ENCODE measurements around the gene MAPK6.
"Not testable (repeated sequence)": the region's sequence is repeated elsewhere in the genome, so short reads cannot be mapped to it uniquely, and the experiment has no call there.

The MAPK6 gene

GRCh38 chr15:52050416-52050815, 31.4 kb downstream of the MAPK6 start:
- no peak for DNase-seq

DNA sequence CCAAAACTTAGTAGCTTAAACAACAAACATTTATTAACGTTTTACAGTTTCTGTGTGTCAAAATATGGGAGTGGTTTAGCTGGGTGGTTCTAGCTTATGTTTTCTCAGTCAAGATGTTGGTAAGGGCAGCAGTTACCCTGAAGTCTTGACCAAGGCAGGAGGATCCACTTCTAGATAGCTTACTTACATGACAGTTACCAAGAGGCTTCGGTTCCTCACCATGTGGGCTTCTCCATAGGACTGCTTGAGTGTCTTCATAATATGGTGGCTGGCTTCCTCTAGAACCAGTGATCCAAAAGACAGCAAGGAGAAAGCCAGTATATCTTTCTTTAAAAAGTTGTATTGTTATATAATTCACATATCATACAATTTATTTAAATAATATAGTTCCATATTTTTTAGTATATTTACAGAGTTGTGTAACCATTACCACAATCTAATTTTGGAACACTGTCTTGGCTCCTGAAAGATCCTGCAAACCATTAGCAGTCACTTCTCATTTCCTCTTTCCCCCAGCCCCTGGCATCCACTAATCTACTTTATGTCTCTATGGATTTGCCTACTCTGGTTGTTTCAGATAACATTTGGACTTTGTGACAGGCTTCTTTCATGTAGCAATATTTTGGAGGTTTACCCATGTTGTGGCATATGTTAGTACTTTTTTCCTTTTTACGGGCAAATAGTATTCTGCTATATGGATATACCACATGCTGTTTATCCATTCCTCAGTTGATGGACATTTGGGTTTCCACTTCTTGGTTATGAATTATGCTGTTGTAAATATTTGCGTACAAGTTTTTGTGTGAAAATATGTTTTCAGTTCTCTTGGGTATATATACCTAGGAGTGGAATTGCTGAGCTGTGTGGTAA, 33.3 kb downstream of the MAPK6 start:
- no peak for DNase-seq

DNA sequence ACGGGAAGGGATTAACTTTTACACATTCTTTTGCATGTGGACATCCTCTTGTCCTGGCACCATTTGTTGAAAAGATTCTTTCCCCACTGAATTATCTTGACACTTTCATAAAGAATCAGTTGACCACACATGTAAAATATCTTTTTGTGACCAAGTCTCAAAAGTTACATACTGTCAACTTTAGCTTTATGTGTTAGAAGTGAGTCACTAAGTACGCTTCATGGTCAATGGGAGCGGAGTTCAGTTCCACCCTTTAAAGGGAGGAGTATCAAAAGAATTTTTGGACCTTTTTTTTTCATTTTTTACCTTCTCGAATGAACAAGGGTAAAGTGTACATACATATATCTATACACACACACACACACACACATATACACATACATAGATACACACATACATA, 35.4 kb downstream of the MAPK6 start:
- no peak for DNase-seq

- DNase-seq, result not testable (repeated sequence)
These were observed 35.8 kb downstream of the MAPK6 start for GRCh38 chr15:52054858-52055257.

DNA sequence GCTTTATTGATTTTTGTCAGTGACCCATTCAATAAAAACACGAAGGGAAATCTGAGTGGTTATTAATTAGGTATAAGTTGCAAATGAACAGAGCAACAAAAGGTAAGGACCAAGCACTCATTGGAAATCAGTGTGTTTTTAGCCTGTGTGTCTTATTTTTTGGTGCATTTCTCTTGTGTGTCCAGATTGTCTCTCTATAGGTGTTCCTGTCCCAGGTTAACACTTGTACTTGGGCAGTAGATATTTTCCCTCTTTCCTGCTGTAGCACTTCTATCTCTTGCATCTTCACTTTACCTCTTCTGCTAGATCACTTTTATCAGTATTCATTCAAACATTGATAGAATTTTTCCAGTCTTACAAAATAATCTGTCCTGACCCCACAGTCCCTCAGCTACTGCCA, 37.0 kb downstream of the MAPK6 start:
- DNase-seq, result no peak

GRCh38 chr15:52056496-52056895, 37.5 kb downstream of the MAPK6 start:
- no peak for DNase-seq

DNA sequence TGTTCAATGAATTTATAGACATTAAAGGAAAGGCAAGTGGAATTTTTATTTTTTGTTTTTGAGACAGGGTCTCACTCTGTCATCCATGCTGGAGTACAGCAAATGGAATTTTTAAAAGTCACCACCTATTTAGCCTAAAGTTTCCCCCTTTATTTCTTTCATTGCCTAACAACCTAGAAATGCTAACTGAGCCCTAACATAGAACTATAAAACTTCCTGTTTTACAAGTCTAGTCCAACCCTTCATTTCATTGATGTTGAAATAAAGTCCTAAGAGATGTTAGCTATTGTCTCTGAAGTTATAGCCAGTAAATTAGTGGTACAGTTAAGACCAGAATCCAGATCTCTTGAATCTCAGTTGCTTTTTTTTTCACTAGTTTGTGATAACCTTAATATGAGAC, 39.0 kb downstream of the MAPK6 start:
- no peak for DNase-seq

- DNase-seq, result no peak
These were observed 41.5 kb downstream of the MAPK6 start for GRCh38 chr15:52060501-52060900.

DNA sequence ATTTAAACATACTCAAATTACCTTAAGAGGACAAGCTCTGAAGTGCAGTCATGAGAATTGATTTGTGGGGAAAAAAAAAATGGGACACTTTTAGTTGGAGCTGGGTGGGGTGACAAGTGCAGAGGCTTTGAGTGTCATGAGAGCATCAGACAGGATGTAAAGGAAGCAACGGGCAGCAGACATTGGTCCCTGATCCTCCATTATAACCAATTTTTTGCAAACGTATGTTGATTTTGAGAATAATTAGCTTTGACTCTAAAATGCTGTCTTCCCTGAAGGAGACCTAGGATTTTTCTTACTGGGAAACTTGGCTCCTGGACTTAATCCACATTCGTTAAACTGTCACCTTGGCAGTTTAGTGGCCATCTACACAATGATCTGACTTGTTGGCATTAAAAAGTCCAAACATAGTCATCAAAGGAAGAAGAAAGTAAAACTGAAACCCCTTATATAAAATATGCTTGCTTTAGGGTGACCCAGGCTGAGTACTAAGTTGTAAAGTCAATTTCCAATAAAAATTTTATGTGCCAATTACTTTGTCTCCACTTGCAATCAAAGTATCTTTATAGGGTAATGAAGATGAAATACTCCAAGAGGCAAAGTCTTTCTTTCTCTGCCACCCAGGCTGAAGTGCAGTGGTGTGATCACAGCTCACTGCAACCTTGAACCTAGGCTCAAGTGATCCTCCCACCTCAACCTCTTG, 48.0 kb downstream of the MAPK6 start:
- no peak for DNase-seq

DNA sequence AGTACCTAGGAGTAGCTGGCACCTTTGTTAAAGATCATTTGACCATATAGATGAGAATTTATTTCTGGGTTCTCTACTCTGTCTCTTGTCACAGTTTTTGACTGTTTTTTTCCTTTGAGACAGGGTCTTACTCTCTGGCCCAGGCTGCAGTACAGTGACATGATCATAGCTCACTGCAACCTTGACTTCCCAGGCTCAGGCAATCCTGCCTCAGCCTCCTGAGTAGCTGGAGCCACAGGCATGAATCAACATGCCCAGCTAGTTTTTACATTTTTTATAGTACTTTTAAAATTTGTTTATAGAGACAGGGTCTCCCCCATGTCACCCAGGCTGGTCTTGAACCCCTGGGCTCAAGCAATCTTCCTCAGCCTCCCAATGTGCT, 48.5 kb downstream of the MAPK6 start:
- no peak for DNase-seq

DNA sequence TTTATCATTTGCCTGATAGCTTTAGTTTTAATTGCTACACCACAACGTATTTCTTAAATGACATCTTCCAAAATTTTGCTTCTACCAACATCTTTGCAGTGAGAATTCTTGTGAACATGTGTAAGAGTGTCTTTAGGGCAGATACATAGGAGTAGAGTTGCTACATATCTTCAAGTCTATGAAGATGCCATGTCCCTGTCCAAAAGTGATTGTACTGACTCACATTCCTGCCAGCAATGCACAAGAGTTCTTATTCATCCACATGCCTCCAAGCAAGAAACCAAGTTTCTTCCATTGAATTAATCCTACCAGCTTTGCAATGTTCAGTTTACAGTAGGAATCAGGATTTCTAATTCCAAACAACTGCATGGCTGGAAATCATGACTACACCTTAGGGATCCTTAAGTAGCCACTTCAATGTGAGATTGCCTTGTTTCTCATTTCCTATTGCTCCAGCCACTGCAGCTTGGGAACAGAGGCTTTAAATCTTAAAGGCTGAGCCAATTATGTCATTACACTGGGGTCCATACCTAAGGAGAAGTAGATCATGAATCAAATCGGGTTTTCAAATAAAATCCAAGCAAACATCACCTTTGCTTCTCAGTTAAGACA, 49.1 kb downstream of the MAPK6 start:
- no peak for DNase-seq

DNA sequence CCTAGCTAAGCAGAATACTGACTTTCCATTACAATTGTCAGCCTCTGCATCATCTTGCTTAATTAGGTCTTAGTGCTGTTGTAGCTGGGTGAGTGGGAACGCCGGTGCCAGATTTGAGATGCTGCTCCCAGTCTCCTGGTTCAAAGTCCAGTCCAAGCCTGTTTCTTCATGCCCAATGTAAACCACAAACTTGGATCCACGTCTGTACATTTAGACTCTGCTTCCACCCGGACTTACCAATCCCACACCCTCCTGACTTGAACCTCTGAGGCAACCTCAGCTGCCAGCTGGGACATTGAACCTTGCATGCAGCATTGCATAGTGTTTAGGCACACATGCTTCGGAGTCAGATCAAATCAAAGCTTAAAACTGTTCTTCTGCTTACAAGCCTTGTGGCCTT, 50.5 kb downstream of the MAPK6 start:
- DNase-seq, result no peak

DNA sequence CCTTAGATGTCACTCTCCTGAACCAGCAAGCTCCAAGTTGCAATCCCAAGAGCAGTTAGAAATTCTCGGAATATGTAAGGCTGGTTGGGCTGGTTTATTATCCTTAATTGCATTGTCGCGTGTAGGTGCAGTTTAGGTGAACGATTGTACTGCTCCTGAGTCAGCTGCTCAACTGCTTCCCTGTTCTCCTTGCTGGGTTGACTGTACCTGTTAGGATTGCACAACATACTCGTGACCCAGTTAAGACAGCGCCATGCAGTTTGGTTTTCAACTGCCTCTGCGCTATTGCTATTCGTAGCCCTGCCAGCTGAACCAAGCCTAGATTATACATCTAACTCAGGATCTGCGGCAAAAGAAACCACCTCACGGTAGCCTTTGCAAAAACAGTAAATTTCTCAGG, 52.6 kb downstream of the MAPK6 start:
- DNase-seq, result no peak

GRCh38 chr15:52076889-52077781, 58.1 kb downstream of the MAPK6 start:
- DNase-seq, result no peak

- DNase-seq, result no peak
These were observed 59.3 kb downstream of the MAPK6 start for GRCh38 chr15:52078197-52078875.

- peak; percentile 80 for DNase-seq
These were observed 60.1 kb downstream of the MAPK6 start for GRCh38 chr15:52078876-52079700.

- no peak for DNase-seq
These were observed 61.0 kb downstream of the MAPK6 start for GRCh38 chr15:52080031-52080430.

DNA sequence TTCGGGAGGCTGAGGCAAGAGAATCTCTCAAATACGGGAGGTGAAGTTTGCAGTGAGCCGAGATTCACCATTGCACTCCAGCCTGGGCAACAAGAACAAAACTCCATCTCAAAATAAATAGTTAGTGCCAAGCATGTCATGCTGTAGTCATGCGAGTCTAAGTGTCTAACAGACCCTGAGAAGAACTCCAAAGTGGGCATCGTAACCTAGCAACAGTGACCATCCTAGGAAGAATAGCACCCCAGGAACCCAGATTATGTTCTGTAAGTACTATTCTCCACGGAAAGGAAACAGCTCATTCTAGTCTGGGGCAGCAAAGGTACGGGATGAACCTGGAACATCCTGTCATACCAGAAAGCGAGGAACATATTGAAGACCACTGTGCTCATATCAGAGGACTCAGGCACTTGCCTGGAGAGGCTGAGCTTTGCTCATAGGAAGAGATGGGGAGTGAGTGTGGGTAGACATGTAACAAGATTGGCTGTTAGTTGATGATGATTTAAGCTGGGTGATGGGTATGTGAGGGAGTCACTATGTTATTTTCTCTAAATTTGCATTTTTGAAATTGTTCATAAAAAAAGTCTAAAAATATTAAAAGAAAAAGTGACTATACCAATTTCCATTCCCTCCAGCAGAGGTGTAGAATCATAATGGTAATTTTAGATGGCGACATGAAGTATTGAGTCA, 61.8 kb downstream of the MAPK6 start:
- DNase-seq, result no peak

- DNase-seq, result no peak
These were observed 63.4 kb downstream of the MAPK6 start for GRCh38 chr15:52082197-52083036.

GRCh38 chr15:52083037-52083359, 64.0 kb downstream of the MAPK6 start:
- DNase-seq, result not testable (repeated sequence)
